Breast epithelium (tissue), 3 donors: ENCODE data around the gene GABPB2.

Experiments used
- CTCF ChIP-seq, 3 donors: fragments of 450-650 bp; IDR thresholded peaks; one replicate each; pipeline ENCODE4 v1.5.1; 2016 to 2017; ENCODE audit warnings: antibody characterized with exemption in 3 of 3, mild to moderate bottlenecking in 3 of 3, moderate library complexity in 3 of 3
- POLR2AphosphoS5 ChIP-seq, 3 donors: sonication (generic); formaldehyde crosslinking; IDR thresholded peaks; one replicate each; pipeline ENCODE4 v1.6.1; 2017; ENCODE audit warnings: antibody characterized with exemption in 3 of 3

- TF ChIP-seq CTCF (IDR thresholded peaks at IDR 0.05) (no peak), POLR2AphosphoS5 (IDR thresholded peaks at IDR 0.05) (no peak)
Measured at GRCh38 chr1:151050051-151050688, 20.4 kb upstream of the GABPB2 start.
